Umbilical cord (tissue), 2 donors: ENCODE data around the gene NELL1. TPM values are rescaled to one million over a fixed set of nuclear protein-coding genes. Genes with fewer than 3 reads are reported as not detected.

Experiments used
- DNase-seq: peaks from one replicate; pipeline ENCODE4 v3.0.0-alpha.2; 2015; ENCODE audit warnings: low spot score
- total RNA-seq: library from RNA; depleted of rRNA; stranded (reverse); fragments of >200 nt; gene quantifications from one replicate; pipeline ENCODE4 v1.2.3, GENCODE V29; 2014; ENCODE audit warnings: low replicate concordance; ENCODE audit not compliant: insufficient read depth

NELL1 gene
- total RNA-seq, 1 donor from 2014 or later: 4.3 TPM

DNA sequence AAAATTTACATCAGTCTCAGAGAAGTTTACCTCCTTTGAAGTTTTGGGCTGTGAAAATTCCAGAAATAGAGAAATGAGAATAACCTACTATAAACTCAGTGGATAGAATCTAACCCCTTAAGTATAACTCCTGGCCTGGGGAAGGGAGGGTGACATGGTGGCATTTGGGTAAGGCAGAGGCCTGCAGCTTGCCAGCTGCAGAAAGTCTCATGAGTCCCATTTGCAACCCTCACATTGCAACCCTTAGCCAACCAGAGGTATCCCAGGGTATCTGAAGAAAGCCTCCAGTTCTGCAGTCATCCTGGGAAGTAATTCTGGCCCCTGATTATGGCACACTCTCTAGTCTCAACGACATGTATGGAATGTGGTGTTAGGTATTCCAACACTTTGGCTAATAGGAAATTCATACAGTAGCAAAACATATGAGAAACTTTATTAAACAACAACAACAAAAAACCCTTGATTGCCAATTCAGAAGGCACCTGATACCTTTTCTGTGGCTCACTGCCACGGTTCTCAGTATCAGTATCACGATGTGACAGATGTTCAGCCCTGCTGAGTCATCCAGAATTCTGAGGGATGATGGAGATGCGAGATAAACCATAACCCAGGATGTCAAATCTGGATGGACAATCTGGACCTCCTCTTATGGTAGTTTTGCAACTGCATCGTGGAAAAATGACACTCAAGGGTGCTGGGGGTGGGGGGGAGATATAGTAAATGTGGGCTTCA, 743.4 kb downstream of the NELL1 start:
- DNase-seq: no peak

DNA sequence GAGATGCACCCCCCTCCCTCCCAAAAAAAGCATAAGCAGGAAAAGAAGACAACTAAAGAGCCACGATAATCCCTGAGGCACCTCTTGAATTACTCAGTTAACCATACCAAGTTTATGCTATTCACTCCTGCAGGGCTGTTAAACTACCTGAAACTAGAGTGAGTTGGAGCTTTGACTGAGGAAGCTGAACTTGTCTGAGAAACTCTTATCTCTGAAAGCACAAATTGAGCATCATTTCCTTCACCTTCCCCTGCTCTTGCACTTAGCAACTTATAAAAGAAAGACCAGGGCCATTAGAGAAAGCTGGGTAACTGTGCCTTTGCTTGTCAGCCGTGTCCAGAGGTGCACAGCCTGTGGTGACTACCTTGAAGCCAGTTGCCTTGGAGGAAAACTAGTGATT, 745.6 kb downstream of the NELL1 start:
- no peak for DNase-seq

DNA sequence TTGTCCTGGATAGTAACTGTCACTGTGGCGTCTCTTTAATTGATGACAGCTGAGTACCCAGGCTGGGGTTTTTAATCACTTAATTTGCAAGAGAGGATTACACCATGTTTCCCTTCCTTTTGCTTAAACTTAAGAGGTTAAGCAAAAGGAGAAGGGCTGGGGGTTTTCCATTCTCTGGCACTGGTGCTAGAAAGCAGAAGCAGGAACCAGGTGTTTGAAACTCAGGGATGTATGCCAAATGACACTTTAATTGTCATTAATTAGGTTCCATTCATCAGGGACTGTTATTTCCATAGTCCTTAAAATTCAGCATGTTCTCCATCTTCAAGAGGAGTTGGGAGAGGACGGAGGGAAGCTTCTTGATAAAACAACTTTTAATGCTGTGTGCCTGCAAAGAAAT, 746.2 kb downstream of the NELL1 start:
- DNase-seq: no peak

DNA sequence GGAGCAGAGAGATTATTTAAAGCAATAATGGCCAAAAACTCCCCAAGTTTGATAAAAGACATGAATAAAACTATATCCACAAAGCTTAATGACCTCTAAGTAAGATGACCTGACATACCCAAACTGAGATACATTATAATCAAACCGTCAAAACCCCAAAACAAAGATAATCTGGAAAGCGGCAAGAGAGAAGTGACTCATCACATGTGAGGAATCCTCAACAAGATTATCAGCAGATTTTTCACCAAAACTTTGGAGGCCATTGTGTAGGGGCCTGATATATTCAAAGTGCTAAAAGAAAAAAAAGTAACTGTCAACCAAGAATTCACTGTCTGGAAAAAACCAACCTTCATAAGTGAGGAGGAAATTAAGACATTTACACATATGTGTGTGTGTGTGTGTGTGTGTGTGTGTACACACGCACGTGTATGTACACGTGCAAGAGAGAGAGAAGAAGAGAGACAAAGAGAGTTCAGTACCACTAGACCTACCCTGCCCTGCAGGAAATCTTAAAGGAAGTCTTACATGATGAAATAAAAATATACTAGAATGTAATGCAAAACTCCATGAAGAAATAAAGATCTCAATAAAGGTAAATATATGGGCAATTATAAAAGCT, 752.4 kb downstream of the NELL1 start:
- DNase-seq: no peak

- DNase-seq: no peak
These were observed 757.5 kb downstream of the NELL1 start for GRCh38 chr11:21426931-21427330.

DNA sequence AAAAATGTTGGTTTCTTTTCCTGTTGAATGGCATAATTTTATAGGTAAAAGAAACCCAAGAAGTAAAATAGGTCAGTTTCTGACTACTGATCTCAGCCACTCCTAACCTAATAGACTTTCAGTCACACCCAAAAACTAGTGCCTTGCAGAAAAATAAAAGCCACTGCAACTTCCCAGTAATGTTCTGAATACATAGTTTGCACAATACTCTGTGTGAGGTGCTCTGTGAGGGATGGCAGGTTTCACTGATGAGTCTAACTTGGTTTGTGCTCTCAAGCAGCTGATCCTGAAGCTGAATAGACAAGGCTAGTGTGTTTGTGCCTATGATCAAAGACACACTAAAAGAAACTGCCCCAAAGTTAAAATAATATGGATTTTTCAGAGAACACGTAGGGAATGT, 758.3 kb downstream of the NELL1 start:
- DNase-seq: no peak

DNA sequence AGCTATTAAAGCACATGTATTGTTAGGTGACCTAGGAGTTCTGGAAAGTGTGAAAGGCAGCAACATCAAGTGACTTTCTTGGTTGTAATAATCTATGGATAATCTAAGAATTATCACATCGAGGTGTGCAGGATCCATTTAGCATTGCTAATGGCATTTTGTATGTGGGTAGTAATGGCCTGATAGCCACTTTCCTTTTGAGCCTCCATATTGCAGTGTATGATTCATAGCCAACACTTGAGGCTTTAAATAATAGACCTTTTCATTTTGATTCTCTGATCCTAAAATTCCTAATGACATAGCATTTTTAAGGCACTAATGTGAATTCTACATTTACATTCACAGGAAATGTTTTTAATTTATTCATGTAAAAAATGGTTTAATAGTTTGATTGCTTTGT, 759.4 kb downstream of the NELL1 start:
- DNase-seq: no peak

DNA sequence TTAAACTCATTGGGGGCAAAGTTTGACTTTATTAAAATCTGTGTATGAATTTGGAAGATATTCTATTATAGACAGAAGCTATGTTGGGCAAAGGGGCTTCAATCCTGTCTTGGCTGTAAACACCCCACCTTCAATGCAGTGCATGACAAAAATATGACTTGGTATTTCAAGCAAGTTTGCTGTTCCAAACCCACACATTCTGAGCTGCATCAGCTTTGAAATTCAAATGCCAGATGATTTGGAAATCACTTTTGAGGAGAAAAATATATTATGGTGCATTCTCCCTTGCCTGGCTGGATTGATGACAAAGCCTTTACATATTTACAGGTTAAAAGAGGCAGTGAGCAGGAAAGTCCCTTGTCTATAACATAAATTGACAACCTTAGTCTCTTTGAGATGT, 760.0 kb downstream of the NELL1 start:
- no peak for DNase-seq

- DNase-seq: no peak
These were observed 761.2 kb downstream of the NELL1 start for GRCh38 chr11:21430537-21430936.

- DNase-seq: no peak
These were observed 777.7 kb downstream of the NELL1 start for GRCh38 chr11:21446939-21447590.

DNA sequence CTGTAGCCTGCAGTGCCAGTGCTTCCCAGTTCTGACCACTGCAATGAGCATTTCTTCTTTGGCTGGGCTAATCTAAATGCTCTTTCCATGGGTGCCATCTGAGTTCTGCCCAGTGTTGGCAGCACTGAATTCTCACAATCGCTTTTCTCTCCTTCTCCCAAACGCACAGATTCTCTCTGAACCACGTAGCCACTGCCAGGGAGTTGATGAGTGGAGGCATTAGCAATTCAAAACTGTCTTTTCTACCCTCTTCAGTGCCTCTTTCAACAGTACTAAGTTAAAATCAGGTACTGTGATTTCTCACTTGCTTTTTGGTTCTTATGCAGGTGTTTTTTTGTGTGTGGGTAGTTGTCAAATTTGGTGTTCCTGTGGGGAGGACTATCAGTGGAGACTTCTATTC, 778.5 kb downstream of the NELL1 start:
- DNase-seq: no peak

- no peak for DNase-seq
These were observed 786.8 kb downstream of the NELL1 start for GRCh38 chr11:21456186-21456585.

GRCh38 chr11:21460082-21460481, 790.7 kb downstream of the NELL1 start:
- no peak for DNase-seq

- no peak for DNase-seq
These were observed 792.3 kb downstream of the NELL1 start for GRCh38 chr11:21461701-21462100.

- DNase-seq: no peak
These were observed 795.3 kb downstream of the NELL1 start for GRCh38 chr11:21464601-21465193.

DNA sequence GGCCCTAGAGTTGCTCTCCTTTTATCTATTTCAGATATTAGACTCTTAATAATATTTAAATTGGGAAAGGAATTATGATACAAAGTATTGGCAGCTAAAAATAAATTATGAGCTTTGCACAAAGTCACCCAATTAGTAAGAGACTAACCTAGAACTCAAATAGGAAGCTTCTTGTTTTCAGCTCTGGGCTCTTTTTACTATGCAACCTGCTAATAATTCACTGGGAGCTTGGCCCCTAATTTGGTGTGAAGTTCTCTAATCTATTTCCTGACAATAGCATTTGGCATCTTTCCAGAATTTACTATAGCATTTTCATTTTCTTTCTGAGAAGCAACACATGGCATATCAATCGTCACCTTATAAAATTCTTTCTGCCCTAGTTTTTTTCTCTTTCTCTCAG, 795.8 kb downstream of the NELL1 start:
- no peak for DNase-seq

DNA sequence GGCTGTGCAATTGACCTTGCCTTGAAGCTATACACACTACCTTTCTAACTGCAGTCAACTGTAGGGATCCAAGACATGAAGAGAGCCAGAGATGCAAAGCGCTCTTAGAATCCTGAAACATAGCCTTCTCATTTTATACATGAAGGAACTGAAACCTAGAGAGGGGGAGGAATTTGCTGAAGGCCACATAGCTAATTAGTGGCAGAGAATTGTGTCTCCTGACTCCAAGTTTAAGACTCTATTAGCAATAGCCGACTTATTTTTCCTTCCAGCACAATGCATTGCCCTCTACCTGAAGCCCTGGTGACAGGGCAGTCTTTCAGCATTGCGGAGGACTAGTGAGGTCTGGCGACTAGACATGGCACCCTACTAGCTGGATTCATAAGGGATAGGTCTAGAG, 796.5 kb downstream of the NELL1 start:
- DNase-seq: no peak

- no peak for DNase-seq
These were observed 801.1 kb downstream of the NELL1 start for GRCh38 chr11:21470521-21470920.

GRCh38 chr11:21472261-21472660, 802.9 kb downstream of the NELL1 start:
- no peak for DNase-seq

DNA sequence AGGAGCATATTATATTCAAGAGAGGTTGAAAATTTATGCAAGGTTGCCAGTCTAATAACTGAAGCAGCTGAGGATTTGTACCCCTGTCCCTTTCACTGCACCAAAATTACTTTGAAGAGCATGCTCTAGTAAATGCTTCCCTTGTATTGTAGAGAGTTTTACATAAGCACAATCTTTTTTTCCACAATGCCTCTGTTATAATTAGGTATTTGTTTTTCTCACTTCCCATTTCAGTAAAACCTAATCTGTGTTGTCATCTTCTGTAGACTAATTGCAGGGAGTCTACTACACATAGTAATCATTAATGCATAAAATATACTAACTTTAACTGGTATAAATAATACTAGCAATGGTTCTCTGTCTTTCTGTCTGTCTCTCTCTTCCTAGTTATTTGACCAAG, 805.1 kb downstream of the NELL1 start:
- no peak for DNase-seq

GRCh38 chr11:21475276-21475675, 805.9 kb downstream of the NELL1 start:
- DNase-seq: no peak

- no peak for DNase-seq
These were observed 807.2 kb downstream of the NELL1 start for GRCh38 chr11:21476588-21476987.

- DNase-seq: no peak
These were observed 810.9 kb downstream of the NELL1 start for GRCh38 chr11:21480240-21480639.
